Suprapubic skin (tissue), 3 donors: ENCODE measurements around the gene KIRREL3.

Source experiments
- EP300 ChIP-seq: sonication (generic); formaldehyde crosslinking; IDR thresholded peaks from one replicate; pipeline ENCODE4 v1.6.1; 2017; ENCODE audit warnings: antibody characterized with exemption
- POLR2A ChIP-seq, 2 donors: fragments of 450-650 bp; IDR thresholded peaks; one replicate each; pipeline ENCODE4 v1.6.1; 2017; ENCODE audit warnings: antibody characterized with exemption in 2 of 2, mild to moderate bottlenecking in 2 of 2, moderate library complexity in 2 of 2
- TF ChIP-seq, protein P1 (sequence below), 2 donors: fragments of 200-600 bp in 1 of 2; fragments of 450-650 bp in 1 of 2; sonication (generic) in 1 of 2; IDR thresholded peaks; one replicate each; pipeline ENCODE4 v1.5.1; 2016 to 2019; ENCODE audit warnings: antibody characterized with exemption in 2 of 2, mild to moderate bottlenecking in 1 of 2, moderate library complexity in 1 of 2

DNA sequence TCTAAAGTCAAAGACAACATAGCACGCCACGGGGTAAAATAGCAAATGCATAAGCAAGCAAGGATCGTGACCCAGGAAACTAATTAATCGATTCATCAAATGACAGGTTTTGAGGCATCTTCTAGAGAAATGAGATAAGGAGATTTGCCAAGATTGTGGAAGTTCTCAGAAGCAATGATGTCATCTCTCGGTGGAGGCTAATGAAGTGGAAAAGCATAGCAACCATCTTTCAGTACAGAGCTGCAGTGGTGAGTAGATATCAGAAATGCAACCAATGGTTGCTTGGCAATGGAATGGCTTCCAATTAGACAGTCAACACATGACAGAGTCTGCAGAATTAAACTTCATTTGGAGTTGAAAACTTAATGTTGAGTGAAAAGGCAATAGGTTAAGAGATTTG, 116.0 kb downstream of the KIRREL3 start:
- no peak for TF ChIP-seq EP300
- TF ChIP-seq, protein P1, sequence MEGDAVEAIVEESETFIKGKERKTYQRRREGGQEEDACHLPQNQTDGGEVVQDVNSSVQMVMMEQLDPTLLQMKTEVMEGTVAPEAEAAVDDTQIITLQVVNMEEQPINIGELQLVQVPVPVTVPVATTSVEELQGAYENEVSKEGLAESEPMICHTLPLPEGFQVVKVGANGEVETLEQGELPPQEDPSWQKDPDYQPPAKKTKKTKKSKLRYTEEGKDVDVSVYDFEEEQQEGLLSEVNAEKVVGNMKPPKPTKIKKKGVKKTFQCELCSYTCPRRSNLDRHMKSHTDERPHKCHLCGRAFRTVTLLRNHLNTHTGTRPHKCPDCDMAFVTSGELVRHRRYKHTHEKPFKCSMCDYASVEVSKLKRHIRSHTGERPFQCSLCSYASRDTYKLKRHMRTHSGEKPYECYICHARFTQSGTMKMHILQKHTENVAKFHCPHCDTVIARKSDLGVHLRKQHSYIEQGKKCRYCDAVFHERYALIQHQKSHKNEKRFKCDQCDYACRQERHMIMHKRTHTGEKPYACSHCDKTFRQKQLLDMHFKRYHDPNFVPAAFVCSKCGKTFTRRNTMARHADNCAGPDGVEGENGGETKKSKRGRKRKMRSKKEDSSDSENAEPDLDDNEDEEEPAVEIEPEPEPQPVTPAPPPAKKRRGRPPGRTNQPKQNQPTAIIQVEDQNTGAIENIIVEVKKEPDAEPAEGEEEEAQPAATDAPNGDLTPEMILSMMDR (IDR thresholded peaks at IDR 0.05) = no peak
- TF ChIP-seq POLR2A (IDR thresholded peaks at IDR 0.05) = no peak
